ENCODE results near the gene FLT3LG.
A peak's percentile ranks its signal among the peaks of the same experiment; 100 is the strongest.
"Not testable (repeated sequence)": the region's sequence is repeated elsewhere in the genome, so short reads cannot be mapped to it uniquely, and the experiment has no call there.

FLT3LG gene

DNA sequence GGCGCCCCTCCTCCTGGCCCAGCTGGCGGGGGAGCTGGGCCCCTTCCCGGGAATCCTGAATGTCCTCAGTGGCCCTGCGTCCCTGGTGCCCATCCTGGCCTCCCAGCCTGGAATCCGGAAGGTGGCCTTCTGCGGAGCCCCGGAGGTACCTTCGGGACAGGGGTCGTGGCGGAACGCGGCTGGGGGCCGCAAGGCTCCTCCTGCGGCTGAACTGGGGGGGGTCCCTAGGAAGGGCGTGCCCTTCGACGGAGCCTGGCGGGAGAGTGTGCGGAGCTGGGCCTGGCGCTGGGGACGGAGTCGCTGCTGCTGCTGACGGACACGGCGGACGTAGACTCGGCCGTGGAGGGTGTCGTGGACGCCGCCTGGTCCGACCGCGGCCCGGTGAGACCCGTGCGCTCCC is 12.4 kb upstream of the FLT3LG start:
- no peak for DNase-seq (ENCODE audit: low read depth in 2 of 2)

DNA sequence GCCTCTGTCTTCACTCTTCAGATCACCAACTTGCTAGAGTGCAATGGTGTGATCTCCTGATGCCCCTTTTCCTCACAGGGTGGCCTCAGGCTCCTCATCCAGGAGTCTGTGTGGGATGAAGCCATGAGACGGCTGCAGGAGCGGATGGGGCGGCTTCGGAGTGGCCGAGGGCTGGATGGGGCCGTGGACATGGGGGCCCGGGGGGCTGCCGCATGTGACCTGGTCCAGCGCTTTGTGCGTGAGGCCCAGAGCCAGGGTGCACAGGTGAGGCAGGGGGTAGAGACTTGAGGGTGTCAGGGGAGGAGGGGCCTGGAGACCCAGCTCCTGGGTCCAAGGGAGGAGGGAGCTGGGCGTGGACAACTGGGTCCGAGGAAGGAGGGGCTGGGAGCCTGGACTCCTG is 11.5 kb upstream of the FLT3LG start:
- DNase-seq (ENCODE audit: low read depth in 2 of 2), result no peak

DNA sequence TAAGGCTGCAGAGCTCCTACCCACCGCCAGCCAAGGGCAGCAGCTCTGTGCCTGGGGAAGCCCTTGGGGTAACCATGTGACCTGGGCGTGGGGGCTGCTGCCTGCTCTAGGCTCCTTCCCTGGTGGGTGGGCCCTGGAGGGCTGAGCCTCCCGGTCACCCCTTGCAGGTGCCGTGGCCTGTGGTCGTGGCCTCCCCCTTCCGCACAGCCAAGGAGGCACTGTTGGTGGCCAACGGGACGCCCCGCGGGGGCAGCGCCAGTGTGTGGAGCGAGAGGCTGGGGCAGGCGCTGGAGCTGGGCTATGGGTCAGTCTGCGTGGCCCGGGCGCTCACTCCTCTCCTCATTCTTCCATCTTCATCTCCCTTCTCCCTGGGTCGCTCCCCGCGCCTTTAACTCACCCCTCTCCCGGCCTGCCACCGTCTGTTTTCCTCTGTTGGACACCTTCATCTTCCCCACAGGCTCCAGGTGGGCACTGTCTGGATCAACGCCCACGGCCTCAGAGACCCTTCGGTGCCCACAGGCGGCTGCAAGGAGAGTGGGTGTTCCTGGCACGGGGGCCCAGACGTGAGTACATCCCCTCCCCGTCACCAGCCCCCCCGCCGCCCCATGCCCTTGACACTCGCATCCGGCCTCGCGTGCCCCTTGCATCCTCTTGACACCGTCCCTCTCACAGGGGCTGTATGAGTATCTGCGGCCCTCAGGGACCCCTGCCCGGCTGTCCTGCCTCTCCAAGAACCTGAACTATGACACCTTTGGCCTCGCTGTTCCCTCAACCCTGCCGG is 9.9 kb upstream of the FLT3LG start:
- no peak for DNase-seq (ENCODE audit: low read depth in 2 of 2)

DNA sequence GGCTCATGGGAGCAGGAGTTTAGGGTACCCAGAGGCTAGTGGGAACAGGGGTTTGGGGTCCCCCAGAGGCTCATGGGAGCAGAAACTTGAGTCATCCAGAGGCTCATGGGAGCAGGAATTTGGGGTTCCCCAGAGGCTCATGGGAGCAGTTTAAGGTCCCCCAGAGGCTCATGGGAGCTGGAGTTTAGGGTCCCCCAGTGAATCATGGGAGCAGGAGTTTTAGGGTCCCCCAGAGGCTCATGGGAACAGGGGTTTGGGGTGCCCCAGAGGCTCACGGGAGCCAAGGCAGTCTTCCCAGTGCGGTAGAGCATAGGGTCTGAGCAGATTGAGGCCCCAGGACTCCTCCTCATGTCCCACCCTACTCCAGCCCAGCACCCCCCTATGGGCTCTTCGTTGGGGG is 8.6 kb upstream of the FLT3LG start:
- DNase-seq (ENCODE audit: low read depth in 2 of 2), result no peak

DNA sequence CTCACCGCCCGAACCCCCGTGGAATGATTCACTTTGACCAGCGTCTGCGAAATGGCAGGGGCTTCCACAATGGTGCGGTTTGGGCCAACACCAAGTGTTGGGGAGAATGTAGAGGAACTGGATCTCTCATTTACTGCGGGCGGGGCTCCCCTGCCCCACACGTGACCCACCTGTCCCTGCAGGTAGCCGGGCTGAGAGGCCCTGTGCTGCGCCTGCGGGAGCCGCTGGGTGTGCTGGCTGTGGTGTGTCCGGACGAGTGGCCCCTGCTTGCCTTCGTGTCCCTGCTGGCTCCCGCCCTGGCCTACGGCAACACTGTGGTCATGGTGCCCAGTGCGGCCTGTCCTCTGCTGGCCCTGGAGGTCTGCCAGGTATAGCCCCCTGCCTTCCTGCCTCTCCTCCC is 5.8 kb upstream of the FLT3LG start:
- no peak for DNase-seq (ENCODE audit: low read depth in 2 of 2)

DNA sequence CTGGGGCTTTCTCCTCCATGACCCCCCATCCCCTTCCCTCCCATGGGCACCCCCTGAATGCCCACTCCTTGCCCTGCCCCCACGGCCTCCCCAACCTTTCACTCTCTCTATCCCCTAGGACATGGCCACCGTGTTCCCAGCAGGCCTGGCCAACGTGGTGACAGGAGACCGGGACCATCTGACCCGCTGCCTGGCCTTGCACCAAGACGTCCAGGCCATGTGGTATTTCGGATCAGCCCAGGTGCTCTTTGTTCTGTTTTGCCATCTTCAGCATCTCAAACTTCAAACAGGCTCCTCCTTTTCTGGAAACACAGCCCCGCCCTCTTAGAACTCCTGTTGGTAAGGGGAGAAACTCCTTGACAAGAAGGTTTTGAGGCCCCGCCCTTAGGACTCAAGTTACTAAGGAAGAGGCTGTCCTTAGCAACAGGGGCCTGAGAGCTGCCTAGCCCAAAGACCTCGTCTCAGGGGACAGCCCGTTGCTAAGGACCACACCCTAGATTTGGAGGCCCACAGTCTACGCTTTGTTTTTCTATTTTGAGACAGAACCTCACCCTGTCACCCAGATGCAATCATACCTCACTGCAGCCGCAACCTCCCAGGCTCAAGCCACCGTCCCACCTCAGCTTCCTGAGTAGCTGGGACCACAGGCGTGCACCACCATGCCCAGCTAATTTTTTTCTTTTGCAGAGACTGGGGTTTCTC is 5.1 kb upstream of the FLT3LG start:
- peak; percentile 52 to 56 for DNase-seq (ENCODE audit: low read depth in 2 of 2)

DNA sequence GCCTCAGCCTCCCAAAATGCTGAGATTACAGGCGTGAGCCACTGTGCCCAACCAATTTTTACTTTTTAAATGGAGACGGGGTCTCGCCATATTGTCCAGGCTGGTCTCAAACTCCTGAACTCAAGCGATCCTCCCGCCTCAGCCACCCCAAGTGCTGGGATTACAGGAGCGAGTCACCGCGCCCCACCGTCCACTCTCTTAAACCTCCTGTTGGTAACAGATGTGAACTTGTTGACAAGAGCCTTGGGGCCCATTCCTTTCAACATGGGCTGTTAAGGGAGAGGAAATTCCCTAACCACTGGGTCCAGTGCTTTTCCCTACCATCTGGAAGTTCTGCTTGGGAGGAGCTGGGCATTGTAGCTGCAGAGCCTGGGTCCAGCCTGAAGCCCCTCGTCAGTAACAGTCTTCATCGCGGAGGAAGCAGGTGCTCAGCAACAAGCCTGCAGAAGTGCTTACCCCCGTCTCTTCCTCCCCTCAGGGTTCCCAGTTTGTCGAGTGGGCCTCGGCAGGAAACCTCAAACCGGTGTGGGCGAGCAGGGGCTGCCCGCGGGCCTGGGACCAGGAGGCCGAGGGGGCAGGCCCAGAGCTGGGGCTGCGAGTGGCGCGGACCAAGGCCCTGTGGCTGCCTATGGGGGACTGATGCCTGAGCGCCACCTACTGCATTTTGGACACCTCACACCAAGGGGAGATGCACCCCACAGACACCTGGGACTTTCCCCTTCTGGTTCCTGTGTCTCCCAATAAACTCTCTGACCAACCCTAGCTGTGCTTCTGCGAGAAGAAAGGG is 4.0 kb upstream of the FLT3LG start:
- DNase-seq (ENCODE audit: low read depth in 2 of 2), result peak; percentile 65 to 69

DNA sequence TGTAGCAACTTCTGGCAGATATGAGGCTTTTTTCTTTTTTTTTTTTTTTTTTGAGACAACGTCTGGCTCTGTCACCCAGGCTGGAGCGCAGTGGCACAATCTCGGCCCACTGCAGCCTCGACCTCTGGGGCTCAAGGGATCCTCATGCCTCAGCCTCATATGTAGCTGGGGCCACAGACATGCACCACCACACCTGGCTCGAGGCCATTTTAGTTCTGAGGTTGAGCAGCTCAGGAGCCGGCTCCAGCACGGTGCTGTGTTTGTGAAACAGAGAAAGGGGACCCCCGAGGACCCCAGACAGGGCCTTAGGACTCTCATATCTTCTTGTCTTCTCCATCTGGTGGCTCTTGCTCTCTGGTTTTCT is 3.4 kb upstream of the FLT3LG start:
- no peak for DNase-seq (ENCODE audit: low read depth in 2 of 2)

DNA sequence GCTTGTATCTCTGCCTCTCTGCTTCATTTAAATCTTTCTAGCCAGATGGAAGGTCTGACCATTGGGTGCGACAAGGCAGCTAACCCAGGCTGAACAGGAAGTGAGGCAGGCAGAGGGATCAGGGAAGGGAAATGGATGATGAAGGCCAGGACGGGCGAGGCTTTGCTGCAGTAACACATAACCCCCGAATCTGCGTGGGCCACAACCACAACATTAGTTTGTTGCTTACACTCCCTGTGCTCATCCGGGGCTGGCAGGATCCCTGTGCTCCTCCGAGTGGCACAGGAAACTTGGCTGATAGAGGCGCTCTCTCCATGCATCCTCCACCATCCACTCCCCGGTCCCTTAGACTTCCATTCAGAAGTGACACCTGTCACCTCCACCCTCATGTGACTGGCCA is 1.1 kb upstream of the FLT3LG start:
- no peak for DNase-seq (ENCODE audit: low read depth in 2 of 2)

DNA sequence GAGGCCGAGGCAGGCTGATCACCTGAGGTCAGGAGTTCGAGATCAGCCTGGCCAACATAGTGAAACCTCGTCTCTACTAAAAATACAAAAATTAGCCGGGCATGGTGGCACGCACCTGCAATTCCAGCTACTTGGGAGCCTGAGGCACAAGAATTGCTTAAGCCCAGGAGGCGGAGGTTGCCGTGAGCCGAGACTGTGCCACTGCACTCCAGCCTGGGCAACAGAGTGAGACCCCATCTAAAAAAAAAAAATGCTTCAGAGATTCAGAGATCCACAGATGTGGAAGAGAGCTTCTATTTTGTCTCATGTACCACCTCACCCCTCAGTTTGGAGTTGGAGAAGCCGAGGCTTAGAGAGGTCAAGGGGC is 531 bp upstream of the FLT3LG start:
- DNase-seq (ENCODE audit: low read depth in 2 of 2), result not testable (repeated sequence)

DNA sequence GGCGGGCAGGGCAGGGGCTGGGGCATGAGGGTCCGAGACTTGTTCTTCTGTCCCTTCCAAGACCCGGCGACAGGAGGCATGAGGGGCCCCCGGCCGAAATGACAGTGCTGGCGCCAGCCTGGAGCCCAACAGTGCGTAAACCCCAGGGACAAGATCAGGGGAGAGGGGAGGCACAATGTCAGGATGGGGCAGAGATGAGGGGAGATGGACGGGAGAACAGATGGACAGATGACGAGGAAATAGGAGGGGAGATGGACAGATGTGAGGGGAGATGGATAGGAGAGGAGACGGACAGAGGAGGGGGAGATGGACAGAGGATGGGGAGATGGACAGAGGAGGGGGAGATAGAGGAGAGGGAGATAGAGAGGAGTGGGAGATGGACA is 518 bp downstream of the FLT3LG start:
- no peak for DNase-seq (ENCODE audit: low read depth in 2 of 2)

DNA sequence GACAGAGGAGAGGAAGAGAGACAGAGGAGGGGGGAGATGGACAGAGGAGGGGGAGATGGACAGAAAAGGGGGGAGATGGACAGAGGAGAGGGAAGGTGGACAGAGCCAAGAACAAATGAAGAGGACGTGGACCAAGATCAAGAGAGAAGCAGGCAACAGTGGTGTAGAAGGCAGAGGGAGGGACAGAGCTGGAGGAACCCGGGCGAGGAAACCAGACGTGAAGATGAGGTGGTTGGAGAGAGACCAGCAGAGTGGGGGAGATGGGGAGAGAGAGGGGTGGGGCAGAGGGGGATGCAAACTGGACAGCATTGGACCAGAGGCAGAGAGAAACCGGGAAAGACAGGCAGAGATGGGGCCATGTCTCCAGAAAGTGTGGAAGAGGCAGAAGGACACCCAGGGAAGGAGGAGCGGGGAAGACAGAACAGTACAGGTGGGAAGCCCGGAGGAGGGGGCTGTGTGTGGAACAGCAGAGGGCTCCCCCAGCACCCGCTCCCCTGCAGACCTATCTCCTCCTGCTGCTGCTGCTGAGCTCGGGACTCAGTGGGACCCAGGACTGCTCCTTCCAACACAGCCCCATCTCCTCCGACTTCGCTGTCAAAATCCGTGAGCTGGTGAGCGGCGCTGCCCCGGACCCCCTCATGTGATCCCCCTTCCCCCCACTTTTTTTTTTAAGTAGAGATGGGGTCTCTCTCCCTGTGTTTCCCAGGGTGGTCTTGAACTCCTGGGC is 1.3 kb downstream of the FLT3LG start:
- DNase-seq (ENCODE audit: low read depth in 2 of 2), result no peak

DNA sequence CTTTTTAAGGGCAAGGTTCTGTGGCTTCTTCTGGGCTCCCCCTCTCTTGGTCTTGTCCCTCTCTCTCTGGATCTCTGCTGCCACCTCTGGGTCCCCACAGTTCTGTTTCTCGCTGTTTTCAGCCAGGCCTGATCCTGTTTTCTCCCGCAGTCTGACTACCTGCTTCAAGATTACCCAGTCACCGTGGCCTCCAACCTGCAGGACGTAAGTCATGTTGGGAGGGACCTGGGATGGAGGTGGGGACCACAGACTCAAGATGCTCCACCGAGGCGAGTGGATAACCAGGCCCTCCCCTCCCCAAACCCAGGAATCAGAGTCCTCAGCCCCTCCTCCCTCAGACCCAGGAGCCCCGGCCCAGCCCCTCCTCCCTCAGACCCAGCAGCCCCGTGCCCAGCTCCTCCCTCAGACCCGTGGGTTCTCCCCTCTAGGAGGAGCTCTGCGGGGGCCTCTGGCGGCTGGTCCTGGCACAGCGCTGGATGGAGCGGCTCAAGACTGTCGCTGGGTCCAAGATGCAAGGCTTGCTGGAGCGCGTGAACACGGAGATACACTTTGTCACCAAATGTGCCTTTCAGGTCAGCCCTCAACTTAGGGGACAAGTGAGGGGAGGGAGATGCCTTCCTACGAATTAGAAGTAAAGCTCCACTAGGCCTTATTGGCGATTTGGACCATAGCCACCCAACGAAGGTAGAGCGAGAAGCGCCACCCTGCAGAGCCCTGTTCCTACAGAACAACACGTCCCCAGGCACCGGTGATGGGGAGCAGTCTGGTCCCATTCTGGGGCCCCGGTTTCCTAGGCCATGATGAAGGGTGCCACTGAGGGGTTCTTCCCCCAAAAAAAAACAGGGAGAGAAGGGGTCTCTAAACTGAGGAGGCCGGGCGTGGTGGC is 2.2 kb downstream of the FLT3LG start:
- no peak for DNase-seq (ENCODE audit: low read depth in 2 of 2)

DNA sequence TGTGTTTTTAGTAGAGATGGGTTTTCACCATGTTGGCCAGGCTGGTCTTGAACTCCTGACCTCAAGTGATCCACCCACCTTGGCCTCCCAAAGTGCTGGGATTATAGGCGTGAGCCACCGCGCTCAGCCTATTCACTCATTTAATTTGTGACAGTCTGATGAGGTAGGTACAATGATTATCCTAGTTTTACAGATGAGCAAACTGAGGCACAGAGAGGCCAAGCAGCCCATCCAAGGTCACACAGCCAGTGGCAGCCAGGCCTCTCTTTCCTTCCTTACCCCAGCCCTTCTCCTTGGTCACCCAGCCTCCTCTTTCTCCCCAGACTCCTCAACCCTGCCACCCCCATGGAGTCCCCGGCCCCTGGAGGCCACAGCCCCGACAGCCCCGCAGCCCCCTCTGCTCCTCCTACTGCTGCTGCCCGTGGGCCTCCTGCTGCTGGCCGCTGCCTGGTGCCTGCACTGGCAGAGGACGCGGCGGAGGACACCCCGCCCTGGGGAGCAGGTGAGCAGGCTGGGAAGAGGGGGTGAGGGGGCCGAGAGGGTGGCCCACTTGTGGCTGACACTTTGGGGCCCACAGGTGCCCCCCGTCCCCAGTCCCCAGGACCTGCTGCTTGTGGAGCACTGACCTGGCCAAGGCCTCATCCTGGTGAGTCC is 6.1 kb downstream of the FLT3LG start:
- no peak for DNase-seq (ENCODE audit: low read depth in 2 of 2)

DNA sequence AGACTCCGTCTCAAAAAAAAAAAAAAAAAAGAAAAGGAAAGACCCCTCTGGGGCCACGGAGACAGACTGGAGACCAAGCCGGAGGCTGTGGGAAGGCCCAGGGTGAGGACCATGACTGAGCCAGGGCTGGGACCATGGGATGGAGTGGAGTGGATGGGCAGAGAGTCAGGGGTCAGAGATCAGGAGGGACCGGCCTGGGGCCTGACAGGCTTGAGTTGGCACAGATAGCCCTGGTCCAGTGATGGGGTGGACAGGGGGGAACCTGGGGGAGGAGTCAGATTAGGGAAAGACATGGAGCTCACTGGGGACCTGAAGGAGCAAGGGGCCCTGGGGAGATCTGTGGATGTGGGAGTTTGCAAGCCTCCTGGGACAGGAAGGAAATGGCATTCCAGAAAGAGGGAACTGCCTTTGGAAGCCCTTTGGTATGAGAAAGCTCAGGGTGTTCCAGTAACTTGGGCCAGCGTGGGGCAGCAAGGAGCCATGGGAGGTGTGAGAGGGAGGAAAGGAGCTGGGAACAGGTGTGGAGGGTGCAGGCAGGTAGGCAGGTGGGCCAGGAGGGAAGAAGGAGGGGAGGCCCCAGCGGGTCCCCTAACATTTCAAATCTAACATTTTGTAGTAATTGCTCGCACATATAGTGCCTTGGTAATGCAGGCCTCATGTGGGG is 7.1 kb downstream of the FLT3LG start:
- no peak for DNase-seq (ENCODE audit: low read depth in 2 of 2)

DNA sequence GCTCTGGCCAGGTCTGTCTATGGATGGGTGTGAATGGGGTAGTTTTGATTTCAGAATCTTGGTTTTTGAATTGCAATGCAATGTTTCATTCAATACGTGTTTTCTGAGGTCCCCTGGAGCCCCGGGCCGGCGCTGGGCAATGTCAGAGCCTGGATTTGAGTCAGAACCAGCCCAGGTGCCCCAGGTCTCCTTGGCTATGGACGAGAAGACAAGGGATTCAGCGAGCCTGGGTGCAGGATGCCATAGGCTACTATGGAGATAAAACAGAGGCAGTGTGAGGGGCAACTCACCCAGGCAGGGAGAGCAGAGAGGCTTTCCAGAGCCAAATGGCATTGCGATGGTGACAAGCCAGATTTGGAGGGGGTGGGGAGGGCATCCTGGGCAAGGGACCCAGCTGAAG is 12.2 kb downstream of the FLT3LG start:
- no peak for DNase-seq (ENCODE audit: low read depth in 2 of 2)

DNA sequence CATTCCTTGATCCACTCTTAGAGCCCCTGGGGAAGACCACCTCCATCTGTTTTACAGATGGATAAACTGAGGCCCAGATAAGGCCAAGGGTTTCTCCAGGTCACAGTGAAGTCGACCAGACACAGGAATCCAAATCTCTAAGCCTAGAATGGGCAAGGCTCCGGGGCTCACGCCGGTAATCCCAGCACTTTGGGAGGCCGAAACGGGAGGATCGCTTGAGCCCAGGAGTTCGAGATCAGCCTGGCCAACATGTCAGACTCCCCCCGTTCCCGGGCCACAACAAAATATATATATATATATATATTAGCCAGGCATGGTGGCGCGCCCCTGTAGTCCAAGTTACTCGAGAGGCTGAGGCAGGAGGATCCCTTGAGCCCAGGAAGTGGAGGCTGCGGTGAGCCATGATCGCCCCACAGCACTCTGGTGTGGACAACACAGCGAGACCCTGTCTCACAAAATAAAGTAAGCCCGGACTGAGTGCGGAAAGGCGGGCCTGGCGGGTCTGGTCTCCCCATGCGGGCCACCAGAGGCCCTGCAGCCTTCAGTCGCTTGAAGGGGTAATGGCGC is 12.8 kb downstream of the FLT3LG start:
- no peak for DNase-seq (ENCODE audit: low read depth in 2 of 2)

DNA sequence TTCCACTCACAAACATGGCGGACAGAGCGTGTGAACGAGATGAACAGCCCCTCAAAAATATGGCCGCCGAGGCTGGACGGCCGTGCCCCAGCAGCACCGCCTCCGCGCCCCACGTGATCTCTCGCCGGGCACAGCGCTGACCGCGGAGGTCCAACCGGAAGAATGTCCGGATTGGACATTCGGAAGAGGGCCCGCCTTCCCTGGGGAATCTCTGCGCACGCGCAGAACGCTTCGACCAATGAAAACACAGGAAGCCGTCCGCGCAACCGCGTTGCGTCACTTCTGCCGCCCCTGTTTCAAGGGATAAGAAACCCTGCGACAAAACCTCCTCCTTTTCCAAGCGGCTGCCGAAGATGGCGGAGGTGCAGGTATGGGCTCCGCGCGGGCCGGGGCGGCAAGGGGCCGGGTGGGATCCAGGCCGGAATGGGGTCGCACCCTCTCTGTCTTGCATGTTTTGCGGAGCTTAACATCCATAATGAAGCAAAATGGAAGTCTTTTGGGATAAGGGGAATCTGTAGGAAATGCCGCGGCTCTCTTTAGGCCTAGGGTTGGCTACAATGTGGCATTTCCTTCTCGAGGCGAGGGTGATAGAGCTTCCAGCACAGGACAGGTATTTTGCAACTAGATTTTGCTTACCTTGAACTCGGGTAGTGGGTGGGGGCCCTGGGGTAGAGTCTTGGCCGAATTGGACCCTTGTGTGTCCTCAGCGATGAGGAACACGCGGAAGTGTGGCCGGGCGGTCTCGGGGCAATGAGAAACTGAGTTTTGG is 13.4 kb downstream of the FLT3LG start, which contains the start of gene RPL13A:
RPL13A (plus strand) TSS at position 332 of the 769 bp plus-strand sequence; CDS start at position 354, 22 bp downstream.
- peak; percentile 99 to 100 for DNase-seq (ENCODE audit: low read depth in 2 of 2)
